GM04504 (cell line): ENCODE results near the gene TNS1.

Source experiments
- DNase-seq: peaks from one replicate; pipeline ENCODE4 v3.0.0-alpha.2; 2012; ENCODE audit warnings: low read depth

The TNS1 gene

DNA sequence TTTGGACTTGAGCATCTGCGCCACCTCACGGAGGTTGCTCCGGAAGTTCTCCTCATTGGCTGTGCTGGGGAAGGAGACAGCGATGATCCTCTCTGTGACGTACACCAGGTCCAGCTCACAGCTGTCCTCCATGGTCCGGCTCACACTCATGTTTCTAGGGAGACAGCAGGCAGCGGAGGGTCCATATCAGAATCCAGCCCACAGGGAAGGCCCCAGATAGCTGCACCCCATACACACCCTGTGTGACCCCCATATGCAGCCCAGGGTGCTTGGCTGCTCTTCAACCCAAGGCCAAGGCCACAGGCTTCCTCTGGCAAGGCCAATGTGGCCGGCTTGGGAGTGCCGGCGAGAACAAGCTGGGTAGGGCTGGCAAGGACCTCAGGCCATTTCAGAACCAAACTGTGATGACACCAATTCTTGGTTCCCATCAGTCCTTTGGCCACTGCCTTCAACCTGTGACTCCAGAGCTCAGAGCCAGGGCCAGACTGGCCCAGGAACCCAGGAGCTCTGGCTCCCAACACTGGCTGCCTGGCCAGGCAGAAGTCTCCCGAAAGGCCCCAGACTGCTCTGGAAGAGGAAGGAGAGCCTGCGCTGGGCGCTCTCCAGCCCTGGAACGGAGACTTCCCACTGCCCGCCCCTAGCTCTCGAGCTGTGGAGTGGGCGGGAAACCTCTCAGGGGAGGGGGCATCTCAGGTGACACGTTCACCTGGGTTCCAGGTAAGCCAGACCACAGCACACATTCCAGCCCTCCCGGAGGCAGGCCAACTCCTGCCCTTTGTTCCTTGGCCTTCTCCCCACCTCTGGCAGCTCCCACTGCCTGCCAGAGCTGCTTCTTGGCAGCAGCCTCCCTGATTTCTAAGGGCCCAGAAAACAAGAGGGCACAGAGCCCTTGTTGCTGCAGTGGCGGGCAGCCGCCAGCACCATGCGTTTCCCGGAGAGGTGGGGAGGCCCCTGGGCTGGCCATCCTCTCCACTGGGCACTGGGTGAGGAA, 104.7 kb downstream of the TNS1 start:
- no peak for DNase-seq

DNA sequence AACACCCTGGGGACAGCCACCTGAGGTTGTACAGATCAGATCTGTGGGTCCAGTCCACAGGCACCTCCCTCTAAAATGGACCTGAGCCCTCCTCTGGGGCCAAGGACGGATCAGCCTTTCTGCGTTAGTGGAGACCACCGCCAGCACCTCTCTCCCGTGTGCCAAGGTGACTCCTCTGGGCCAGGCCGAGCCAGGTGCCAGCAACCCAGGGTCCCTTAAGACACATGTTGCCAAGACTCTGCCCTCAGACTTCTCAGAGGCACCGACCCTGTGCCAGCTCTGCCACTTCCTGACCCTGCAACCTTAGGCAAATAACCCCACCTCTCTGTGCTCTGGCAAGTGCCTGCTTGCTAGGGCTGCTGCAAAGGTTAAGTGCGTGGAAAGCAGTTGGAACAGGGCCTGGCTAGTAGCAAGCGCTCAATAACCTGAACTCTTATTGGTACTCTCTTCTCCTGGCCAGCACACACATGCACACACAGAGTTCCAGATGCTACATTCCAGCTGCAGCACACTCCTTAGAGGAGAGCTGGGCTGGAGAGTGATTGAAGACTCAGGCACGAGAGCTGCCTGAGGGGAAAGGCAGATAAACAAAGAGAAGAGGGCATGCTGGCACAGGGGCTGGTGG, 105.6 kb downstream of the TNS1 start:
- no peak for DNase-seq

DNA sequence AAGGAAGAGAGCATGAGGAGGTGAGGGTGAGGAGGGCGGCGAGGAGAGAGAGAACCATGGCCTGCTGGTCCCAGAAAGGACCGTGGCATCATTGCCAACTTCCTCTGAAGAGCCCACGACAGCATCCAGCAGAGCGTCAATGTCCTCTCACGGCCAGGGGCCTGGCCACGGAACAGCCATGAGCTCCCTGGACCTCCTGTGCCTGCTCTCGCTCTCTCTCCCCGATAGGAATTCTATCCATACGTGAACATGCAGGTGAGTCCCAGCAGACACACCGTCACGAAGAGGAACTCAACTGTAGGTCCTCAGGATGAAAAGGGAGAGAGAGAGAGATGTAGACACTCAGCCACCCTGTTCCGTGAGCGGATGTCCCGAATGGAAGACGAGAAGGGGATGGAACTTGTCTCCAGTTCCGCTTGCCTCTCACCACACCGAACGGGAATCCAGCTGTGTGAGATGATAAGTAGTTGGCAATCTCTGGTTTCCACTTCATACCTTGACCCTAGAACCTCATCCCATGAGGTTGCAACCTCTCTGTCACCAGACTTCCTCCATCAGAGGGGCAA, 107.6 kb downstream of the TNS1 start:
- no peak for DNase-seq

DNA sequence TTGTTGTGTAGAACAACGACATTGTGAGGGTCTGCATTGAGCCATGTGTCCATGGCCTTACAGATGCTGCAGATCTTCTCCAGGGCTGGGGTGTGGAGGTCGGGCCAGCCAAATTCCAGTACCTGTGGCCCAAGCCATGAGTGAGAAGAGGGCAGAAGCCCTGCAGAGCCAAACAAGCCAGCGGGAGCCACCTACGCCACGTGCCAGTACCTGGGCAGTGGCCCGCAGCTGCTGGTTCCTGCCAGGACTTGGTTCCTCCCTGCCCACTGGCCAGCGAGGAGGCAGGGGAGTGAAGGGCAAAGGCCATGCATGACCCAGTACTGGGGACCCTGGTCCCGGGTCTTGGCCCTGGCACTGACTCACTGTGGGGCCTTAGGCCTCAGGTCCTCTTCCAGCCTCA, 109.4 kb downstream of the TNS1 start:
- DNase-seq, result no peak

DNA sequence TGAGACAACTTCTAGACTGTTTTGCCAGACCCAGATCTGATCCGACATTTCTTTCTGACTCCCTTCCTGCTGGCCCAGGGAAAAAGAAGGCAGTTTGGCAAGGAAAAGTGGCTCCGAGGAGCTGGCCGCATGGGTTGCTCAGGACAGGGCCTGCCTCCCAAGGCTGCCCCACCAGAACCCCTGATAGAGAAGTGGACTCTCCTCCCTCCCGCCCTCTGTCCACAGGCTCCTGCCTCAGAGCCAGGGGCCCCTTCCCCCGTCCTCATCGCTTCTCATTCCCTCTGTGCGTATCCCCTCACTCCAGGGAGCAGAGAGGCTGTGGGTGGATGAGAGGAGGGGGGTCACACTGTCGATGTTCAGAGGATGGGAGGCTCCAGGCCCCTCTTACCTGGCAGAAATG, 110.2 kb downstream of the TNS1 start:
- DNase-seq, result no peak

DNA sequence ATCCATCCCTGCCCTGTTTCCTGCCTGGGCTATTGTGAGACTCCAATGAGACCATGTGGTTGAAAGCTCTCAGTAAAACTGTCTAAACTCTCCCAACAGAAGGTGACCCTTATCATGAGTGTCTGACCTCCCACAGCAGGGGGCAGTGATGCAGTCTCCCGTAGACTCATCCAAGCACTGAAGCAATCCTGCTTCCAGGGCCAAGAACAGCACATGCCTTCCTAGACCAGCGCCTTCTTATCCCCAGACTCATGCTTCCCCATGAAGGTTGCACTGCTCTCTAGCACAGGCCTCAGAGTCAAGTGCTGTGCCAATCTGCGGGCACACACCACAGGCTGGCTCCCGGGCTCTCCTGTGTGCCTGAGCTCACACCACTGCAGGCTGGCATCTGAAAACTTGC, 112.3 kb downstream of the TNS1 start:
- peak; percentile 71 for DNase-seq

DNA sequence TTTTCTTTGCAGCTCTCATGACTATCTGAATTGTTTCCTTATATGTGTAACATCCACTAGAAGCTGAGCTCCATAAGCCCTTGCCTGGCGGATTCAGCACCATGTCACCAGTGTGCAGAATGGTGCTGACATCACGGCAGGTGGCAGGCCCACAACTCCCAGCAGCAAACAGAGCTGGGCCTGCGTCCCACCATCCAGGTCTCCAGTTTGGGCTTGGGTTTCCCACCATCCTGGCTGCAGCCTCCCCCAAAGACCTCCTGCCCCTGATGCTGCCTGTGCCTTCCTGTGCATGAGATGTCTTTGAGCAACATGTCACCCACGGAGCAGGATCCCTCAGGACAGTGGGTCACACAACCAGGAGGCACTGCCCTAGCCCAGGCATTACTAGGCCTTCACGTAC, 113.1 kb downstream of the TNS1 start:
- no peak for DNase-seq

DNA sequence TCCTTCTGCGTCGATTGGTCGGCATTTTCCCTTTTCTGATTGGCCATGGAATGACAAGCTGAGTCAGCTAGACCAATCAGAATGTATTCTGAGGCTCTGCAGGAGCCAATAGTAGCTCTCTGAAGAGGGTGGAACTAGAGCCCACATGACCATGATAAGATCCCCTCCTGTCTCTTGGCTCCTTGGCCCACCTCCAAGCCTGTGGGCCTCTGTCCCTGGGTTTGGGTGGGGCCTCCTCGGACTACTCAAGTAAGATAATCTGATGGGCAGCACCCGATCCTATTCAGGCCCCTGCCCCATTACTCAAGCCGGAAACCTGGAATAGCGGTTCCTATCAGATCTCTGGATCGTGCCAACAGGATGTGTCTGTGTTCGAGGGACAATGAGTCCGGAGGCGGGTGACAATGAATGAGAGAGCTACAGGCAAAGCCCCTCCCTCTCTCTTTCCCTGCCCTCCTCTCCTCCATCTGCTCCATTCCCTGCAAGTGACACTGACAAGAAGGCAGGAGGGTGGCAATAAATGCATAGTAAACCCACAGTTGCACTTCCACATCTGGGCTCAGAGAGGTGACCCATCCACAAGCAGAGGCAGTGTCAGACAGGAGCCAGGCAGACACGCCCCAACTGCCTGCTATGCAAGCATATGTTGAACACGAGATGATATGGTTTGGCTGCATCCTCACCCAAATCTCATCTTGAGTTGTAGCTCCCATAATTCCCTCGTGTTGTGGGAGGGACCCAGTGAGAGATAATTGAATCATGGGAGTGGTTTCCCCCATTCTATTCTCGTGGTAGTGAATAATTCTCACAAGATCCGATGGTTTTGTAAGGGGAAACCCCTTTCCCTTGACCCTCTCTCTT, 114.7 kb downstream of the TNS1 start:
- no peak for DNase-seq

DNA sequence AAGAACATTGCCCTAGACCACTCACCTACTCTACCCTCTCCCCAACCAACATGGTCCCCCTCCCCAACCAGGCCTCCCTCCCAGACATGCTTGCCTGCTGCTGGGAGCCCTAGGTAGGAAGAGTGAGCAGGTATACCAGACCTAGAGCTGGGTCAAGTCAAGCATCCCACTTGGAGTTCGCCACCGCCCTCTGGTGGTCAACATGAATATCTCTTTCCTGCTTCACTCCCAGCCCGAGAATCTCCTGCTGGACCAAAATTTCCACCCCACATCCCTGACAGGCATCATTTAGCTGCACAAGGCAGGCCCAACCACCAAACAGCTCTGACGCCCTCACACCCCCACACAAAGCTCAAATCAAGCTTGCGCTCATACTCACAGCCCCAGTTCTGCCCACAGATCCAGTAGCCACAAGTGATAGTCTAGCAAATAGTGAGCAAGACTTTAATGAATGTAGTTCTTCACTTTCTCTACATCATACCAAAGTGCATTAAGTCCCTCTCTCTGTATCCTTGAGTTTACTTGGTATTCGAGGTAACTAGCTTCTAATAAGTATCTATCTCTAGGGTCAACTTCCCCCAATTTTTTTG, 116.0 kb downstream of the TNS1 start:
- DNase-seq, result peak; percentile 38

DNA sequence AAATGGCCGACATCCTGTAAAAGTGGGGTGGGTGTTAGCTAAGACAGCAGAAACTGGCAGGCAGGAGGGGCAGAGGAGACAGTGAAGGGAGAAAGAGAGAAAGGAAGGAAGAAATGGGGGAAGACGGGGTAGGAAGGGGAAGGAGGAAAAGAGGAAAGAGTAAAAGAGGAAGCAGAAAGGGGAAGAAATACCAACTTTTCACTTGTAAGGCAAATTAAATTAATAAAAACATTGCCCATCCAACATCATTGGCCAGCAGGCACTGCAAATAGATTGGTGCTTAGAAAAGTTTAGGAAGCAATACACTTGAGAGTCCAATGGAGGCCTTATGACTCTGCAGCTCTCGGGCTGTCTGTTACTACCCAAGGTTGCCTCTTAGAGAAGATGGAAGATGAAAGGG, 116.7 kb downstream of the TNS1 start:
- DNase-seq, result no peak

DNA sequence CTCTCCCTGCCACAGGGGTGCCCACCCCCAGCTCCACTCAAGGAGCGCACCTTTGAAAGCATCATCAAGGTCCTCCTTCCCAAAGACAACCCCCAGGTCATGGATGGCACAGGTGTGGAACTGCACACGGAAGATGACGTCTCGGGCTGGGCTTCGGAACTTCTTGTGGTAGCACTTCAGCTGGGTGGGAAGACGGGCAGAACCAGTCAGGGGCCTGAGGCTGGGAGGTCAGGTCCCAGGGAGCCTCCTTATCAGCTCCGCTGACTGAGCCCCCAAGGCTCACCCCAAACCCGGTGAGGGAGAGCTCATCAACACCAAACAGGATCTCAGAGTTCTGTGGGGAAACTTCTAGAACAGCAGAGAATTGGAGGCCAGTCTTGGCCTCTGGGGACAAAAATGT, 117.8 kb downstream of the TNS1 start:
- no peak for DNase-seq

DNA sequence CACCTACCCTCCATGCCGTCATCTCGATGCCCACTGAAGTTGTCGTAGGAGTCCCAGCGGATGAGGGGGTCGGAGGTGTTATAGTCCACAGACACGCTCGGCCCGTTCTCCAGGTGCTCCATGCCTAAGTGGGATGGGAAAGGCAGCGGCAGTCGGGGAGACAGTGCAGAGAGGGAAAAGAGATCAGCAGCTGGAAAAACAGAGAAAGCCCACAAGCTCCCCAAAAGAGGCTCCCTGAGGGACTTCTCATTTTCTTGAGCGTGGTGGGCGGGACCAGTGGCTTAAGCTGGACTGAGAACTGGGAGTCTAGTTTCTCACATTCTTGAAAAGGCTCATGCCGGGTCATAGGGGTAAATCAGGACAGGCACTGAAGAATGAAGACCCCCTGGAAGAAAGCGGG, 121.9 kb downstream of the TNS1 start:
- no peak for DNase-seq

DNA sequence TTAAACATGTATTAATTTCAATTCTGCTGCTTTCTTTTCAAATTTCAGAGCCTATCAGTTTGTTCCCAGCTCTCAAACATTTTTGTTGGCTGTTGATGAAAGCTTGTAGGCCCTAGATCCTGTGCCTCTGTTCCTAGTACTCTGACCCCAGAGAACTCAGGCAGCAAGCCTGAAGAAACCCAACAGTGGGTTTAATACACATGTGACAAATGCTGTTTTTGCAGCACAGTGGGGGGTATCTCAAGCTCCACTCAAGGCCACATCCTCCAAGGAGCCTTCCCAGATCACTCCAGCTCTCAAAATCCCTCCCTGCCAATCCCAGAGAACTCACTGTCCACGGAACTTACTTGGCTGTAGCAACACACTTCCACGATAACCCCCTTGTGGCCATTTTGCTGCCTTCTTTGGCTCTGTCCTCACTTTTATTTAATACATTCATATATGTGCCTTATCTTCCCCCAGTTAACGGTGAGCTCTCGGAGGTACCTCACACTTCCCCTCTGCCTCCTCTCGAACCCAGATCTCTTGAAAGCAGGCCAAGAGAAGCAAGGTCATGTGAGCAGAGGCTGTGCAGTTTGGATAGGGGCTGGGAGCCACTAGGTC, 122.4 kb downstream of the TNS1 start:
- DNase-seq, result no peak

DNA sequence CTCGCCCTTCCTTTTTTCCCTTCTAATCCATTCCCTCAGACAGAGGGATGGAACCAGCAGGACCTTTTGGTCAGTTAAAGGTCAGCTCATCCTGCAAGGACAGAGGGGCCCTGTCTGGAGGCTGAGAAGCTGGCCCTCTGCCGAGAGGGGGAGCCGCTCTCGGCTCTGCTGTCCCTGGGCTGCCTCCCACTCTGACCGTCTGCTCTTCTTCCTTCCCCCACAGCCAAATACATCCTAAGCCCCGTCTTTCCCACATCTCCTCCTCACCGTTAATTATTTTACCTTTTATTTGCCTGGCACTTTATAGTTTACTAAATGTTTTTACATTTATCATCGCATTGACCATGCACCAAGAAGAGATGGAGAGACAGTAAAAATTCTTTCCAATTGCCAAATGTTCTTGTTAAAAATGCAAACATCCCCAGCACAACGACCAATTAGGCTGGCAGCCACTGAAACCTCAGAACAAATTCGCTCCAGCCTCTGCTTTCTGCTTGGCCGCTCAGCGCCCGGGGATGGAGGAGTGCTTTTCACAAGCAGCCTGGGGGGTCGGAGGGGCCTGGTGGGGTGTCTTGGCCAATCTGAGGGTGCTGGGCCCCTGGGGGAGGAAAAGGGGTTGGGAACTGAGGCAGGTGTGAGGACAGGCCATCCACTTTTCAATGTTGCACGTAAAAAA, 123.7 kb downstream of the TNS1 start:
- no peak for DNase-seq

DNA sequence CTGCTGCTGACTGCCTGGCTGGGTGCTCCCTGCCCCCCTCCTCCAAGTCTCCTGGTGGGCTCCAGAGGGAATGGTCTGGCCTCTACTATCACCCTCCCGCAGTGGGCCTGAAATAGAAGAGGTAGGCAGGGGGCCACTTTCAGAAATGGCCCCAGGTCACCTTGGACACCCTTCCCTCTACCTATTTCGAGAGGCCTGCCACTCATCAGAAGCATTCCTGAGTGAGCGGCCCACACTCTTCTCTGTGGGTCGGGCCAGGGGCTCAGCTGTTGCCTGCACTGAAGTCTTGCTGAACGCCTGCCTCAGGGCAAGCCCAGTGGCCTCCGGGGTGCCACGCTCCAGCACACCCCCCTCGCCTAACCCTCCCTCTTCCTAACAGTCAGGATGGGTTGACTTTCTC, 124.9 kb downstream of the TNS1 start:
- DNase-seq, result no peak

DNA sequence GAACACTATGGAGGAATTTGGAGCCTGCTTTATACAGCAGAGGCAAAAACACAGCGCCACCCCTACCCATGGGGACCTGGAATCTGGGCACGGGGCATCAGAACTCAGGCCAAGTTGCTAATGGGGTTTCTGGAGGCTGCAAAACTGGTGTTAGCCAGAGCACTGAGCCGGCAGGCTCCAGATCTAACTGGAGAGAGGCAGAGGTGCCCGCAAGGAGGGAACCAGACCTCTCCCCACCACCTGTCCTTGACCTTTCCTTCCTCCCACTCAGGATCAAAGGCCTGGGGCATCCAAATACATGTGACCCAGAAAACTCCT, 126.6 kb downstream of the TNS1 start:
- no peak for DNase-seq

DNA sequence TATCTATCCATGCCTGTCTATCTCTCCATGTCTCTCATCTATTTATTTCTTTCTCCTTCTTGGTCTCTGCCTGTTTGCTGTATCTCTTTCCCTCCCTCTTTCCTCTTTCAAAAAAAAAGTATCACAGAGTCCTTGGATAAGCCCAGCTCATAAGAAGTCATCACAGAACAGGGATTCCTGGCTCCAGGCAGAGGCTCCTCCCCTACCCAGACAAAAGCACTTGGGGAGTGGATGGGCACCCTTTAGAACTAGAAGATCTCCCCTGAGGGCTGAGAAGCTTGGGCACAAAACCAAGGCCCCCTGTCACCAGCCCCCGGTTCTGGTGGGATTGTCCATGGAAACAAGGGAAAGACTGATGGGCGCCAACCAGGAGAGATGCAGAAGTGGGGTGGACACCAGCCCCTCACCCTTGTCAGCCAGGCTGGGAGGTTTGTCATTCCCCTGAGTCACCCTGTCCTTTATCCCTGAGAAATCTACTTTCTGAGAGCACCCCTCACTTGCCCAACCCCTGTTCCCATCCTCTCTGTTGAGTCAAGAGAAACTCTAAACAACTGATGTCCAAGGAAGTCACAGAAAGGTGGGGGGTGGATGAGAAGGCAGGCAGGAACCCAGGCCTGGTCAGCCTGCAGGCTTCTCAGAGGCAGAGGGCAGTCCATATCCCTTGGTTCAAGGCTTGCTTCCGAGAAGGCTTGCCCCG, 127.1 kb downstream of the TNS1 start:
- no peak for DNase-seq

DNA sequence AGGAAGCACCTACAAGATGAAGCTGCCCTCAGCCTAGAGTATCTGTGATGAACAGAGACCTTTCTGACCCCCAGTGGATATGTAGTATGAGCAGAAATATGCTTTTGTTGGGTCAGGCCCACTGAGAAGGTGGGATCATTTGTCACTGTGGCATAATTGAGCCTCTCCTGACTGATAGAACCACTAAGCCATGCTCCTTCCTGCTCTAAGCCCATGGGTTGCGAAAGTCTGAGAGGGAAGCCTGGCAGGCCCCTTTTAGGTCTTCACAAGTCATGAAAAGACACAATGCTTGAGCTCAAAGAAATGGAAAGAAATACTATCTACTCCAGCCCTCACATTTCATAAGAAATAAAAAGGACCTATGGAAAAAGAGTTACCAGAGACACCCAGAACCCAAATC, 127.7 kb downstream of the TNS1 start:
- DNase-seq, result no peak

DNA sequence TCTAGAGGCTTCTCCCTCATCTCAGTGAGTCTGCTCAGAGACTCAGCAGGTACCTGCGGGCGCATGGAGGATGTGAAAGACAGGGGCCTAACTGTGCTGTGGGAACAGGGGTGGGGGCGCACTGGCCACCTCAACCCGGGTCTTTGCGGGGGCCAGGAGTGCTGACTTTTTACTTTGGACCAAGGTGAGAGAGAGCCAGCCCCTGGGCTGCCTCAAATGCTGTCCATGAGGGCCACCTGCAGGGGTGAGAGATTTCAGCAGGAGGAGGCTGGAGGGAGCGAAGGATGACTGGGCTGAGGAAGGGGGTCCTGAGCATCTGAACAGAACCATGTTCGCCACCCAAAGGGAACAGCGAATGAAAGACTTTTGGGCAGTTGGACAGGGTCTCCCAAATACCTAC, 129.4 kb downstream of the TNS1 start:
- DNase-seq, result no peak

DNA sequence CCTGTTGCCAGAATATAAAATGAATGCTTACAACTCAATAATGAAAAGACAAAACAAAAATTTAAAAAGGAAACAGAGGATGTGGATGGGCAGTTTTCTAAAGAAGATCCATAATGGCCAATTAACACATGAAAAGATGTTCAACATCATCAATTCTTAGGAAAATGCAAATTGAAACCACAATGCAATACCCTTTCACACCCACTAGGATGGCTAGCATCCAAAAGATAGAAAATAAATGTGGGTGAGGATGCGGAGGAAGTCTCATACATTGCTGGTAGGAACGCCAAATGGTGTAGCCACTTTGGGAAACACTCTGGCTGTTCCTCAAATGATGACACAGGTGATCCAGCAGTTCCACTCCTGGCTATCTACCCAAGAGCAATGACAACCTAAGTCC, 130.5 kb downstream of the TNS1 start:
- DNase-seq, result no peak
